ENCODE results near the gene B4GALT6. TPM values are rescaled to one million over a fixed set of nuclear protein-coding genes. Genes with fewer than 3 reads are reported as not detected.

Gene B4GALT6
- total RNA-seq, 3 donors from 2014 or later (not counting 1 experiment from before 2014, with no cell fraction given): 18.6 to 33.0 (median 20.6) TPM

GRCh38 chr18:31598021-31598805 is 86.2 kb downstream of the B4GALT6 start:
- Histone ChIP-seq H3K27ac (ENCODE audit: low read length) (no peak overlapping the region), H3K27me3 (ENCODE audit: control insufficient read depth, insufficient read depth, low read length) (no peaks in the 10 kb centered on the region), H3K4me3 (ENCODE audit: low read length) (no peak overlapping the region), H3K36me3 (ENCODE audit: control insufficient read depth, insufficient read depth, low read length) (no peaks in the 10 kb centered on the region), H3K4me1 (ENCODE audit: control insufficient read depth, insufficient read depth, low read length) (no peaks in the 10 kb centered on the region), H3K9me3 (ENCODE audit: control insufficient read depth, insufficient read depth, low read length) (no peaks in the 10 kb centered on the region)
- Mint-ChIP-seq H3K36me3 (no peaks in the 10 kb centered on the region), H3K9me3 (no peaks in the 10 kb centered on the region), H3K4me3 (no peak overlapping the region), H3K4me1 (peaks cover 1 to 3% of the 10 kb centered on the region in 2 donors), H3K27ac (no peak overlapping the region), H3K27me3 (ENCODE audit: low read depth in 2 of 2) (peaks cover 8 to 11% of the 10 kb centered on the region in 2 donors)
- DNase-seq (no peak), ATAC-seq (no peak)
- WGBS (ENCODE audit: insufficient coverage): 93% methylated on average over 13 of the region's 13 CpGs
- intact Hi-C loops (cut with micrococcal nuclease): no loop called here
- TF ChIP-seq CTCF (IDR thresholded peaks at IDR 0.05): no peak

GRCh38 chr18:31596081-31596872 is 88.1 kb downstream of the B4GALT6 start:
- H3K36me3 ChIP-seq (ENCODE audit: control insufficient read depth, insufficient read depth, low read length): no peaks in the 10 kb centered on the region
- no peak for DNase-seq
- H3K27ac ChIP-seq (ENCODE audit: low read length): no peak overlapping the region
- no peak overlapping the region for H3K27ac Mint-ChIP-seq
- H3K9me3 ChIP-seq (ENCODE audit: control insufficient read depth, insufficient read depth, low read length): no peaks in the 10 kb centered on the region
- ATAC-seq: no peak
- no peaks in the 10 kb centered on the region for H3K4me1 ChIP-seq (ENCODE audit: control insufficient read depth, insufficient read depth, low read length)
- intact Hi-C loops (cut with micrococcal nuclease): no loop called here
- peaks cover 8 to 19% of the 10 kb centered on the region in 2 donors for H3K27me3 Mint-ChIP-seq (ENCODE audit: low read depth in 2 of 2)
- H3K27me3 ChIP-seq (ENCODE audit: control insufficient read depth, insufficient read depth, low read length): no peaks in the 10 kb centered on the region
- no peak overlapping the region for H3K4me3 Mint-ChIP-seq
- H3K9me3 Mint-ChIP-seq: no peaks in the 10 kb centered on the region
- H3K36me3 Mint-ChIP-seq: no peaks in the 10 kb centered on the region
- WGBS (ENCODE audit: insufficient coverage): 95% methylated on average over 9 of the region's 9 CpGs
- H3K4me1 Mint-ChIP-seq: no peaks in the 10 kb centered on the region
- no peak overlapping the region for H3K4me3 ChIP-seq (ENCODE audit: low read length)
- no peak for TF ChIP-seq CTCF (IDR thresholded peaks at IDR 0.05)

GRCh38 chr18:31595121-31595771 is 89.1 kb downstream of the B4GALT6 start:
- Histone ChIP-seq H3K4me1 (ENCODE audit: control insufficient read depth, insufficient read depth, low read length) (no peaks in the 10 kb centered on the region), H3K4me3 (ENCODE audit: low read length) (no peak overlapping the region), H3K27ac (ENCODE audit: low read length) (no peak overlapping the region), H3K9me3 (ENCODE audit: control insufficient read depth, insufficient read depth, low read length) (no peaks in the 10 kb centered on the region), H3K27me3 (ENCODE audit: control insufficient read depth, insufficient read depth, low read length) (no peaks in the 10 kb centered on the region), H3K36me3 (ENCODE audit: control insufficient read depth, insufficient read depth, low read length) (no peaks in the 10 kb centered on the region)
- WGBS (ENCODE audit: insufficient coverage): 97% methylated on average over 4 of the region's 5 CpGs
- Mint-ChIP-seq H3K27ac (no peak overlapping the region), H3K9me3 (no peaks in the 10 kb centered on the region), H3K4me3 (no peak overlapping the region), H3K36me3 (no peaks in the 10 kb centered on the region), H3K27me3 (ENCODE audit: low read depth in 2 of 2) (peaks cover 8 to 28% of the 10 kb centered on the region in 2 donors), H3K4me1 (no peaks in the 10 kb centered on the region)
- DNase-seq (no peak), ATAC-seq (no peak)
- TF ChIP-seq CTCF (IDR thresholded peaks at IDR 0.05): no peak
- intact Hi-C loops (cut with micrococcal nuclease): no loop called here
